ENCODE results near the gene BRINP3. TPM values are rescaled to one million over a fixed set of nuclear protein-coding genes. Genes with fewer than 3 reads are reported as not detected.

The BRINP3 gene
- total RNA-seq, 1 experiment from 2014 or later = not detected

- TF ChIP-seq CTCF (conservative IDR thresholded peaks at IDR 0.05; ENCODE audit: low read depth, low read length) (no peak), EZH2phosphoT487 (IDR thresholded peaks at IDR 0.05; ENCODE audit: borderline replicate concordance, low read length) (no peak), EZH2 (IDR thresholded peaks at IDR 0.05; ENCODE audit: low read length, unreplicated experiment) (no peak)
- H3K4me1 ChIP-seq (ENCODE audit: insufficient read depth, low read length) = no peaks in the 10 kb centered on the region
- ChIA-PET POLR2A (ENCODE audit: unreplicated experiment) (interaction anchor here (0.6 kb wide), 1 partner anchor 15 kb away, joined by 5 read pairs; no protein-coding TSS in a partner anchor), CTCF (no interaction called here)
- no peak overlapping the region for H3K27ac ChIP-seq (ENCODE audit: low read length)
- no peak overlapping the region for H3K4me3 ChIP-seq (ENCODE audit: low read length)
- no peak overlapping the region for H2AFZ ChIP-seq (ENCODE audit: low read length)
- H4K20me1 ChIP-seq (ENCODE audit: low read length) = no peaks in the 10 kb centered on the region
- H3K27me3 ChIP-seq (ENCODE audit: low read length) = 0 out of 2 replicates have a peak, but pooled peaks cover 25% of the 10 kb centered on the region
- H3K9me2 ChIP-seq (replicated peaks; ENCODE audit: low read length) = no peaks in the 10 kb centered on the region
- no peaks in the 10 kb centered on the region for H3K36me3 ChIP-seq (ENCODE audit: low read depth, low read length)
- no peaks in the 10 kb centered on the region for H3K79me2 ChIP-seq (ENCODE audit: low read length)
- BruUV-seq (replicated peaks) = no TSS peak
- H3K4me2 ChIP-seq (ENCODE audit: low read length) = no peak overlapping the region
- no peak overlapping the region for H3K9ac ChIP-seq (ENCODE audit: low read length)
- DNase-seq (no peak), ATAC-seq (no peak)
- intact Hi-C loops (cut with micrococcal nuclease) = no loop called here
- H3F3A ChIP-seq (ENCODE audit: low read length, unreplicated experiment) = no peaks in the 10 kb centered on the region
- no peaks in the 10 kb centered on the region for H3K9me3 ChIP-seq (ENCODE audit: low read length)
These were observed 204.5 kb downstream of the BRINP3 start for GRCh38 chr1:190273161-190273560.

GRCh38 chr1:190262538-190262937 is 215.1 kb downstream of the BRINP3 start:
- Histone ChIP-seq H3F3A (ENCODE audit: low read length, unreplicated experiment) (no peaks in the 10 kb centered on the region), H3K9me2 (replicated peaks; ENCODE audit: low read length) (no peaks in the 10 kb centered on the region), H3K27me3 (ENCODE audit: low read length) (peaks cover 23% of the 10 kb centered on the region; the same call in 1 of the 2 replicates), H3K9ac (ENCODE audit: low read length) (no peak overlapping the region), H3K4me2 (ENCODE audit: low read length) (no peak overlapping the region), H3K27ac (ENCODE audit: low read length) (no peak overlapping the region), H4K20me1 (ENCODE audit: low read length) (no peaks in the 10 kb centered on the region), H3K36me3 (ENCODE audit: low read depth, low read length) (no peaks in the 10 kb centered on the region), H3K4me3 (ENCODE audit: low read length) (no peak overlapping the region), H3K79me2 (ENCODE audit: low read length) (no peaks in the 10 kb centered on the region), H2AFZ (ENCODE audit: low read length) (no peak overlapping the region), H3K4me1 (ENCODE audit: insufficient read depth, low read length) (no peaks in the 10 kb centered on the region), H3K9me3 (ENCODE audit: low read length) (no peaks in the 10 kb centered on the region)
- CTCF ChIA-PET = no interaction called here
- ATAC-seq (peak; percentile 76), DNase-seq (peak; percentile 55)
- POLR2A ChIA-PET (ENCODE audit: unreplicated experiment) = interaction anchor here (0.6 kb wide), 1 partner anchor 1392 kb away, joined by 3 read pairs; no protein-coding TSS in a partner anchor
- no TSS peak for BruUV-seq (replicated peaks)
- intact Hi-C loops (cut with micrococcal nuclease) = loop anchor here (1.0 kb wide), 1 partner anchor 35 kb away; no protein-coding TSS in a partner anchor
- TF ChIP-seq CTCF (conservative IDR thresholded peaks at IDR 0.05; ENCODE audit: low read depth, low read length) (no peak), EZH2 (IDR thresholded peaks at IDR 0.05; ENCODE audit: low read length, unreplicated experiment) (no peak), EZH2phosphoT487 (IDR thresholded peaks at IDR 0.05; ENCODE audit: borderline replicate concordance, low read length) (no peak)

- no peaks in the 10 kb centered on the region for H3F3A ChIP-seq (ENCODE audit: low read length, unreplicated experiment)
- no TSS peak for BruUV-seq (replicated peaks)
- no peak overlapping the region for H3K4me3 ChIP-seq (ENCODE audit: low read length)
- POLR2A ChIA-PET (ENCODE audit: unreplicated experiment) = no interaction called here
- no peak overlapping the region for H3K27ac ChIP-seq (ENCODE audit: low read length)
- H3K4me2 ChIP-seq (ENCODE audit: low read length) = no peak overlapping the region
- no peak overlapping the region for H2AFZ ChIP-seq (ENCODE audit: low read length)
- no peak for TF ChIP-seq EZH2phosphoT487 (IDR thresholded peaks at IDR 0.05; ENCODE audit: borderline replicate concordance, low read length)
- no peaks in the 10 kb centered on the region for H3K9me3 ChIP-seq (ENCODE audit: low read length)
- no peaks in the 10 kb centered on the region for H3K9me2 ChIP-seq (replicated peaks; ENCODE audit: low read length)
- no peaks in the 10 kb centered on the region for H4K20me1 ChIP-seq (ENCODE audit: low read length)
- H3K27me3 ChIP-seq (ENCODE audit: low read length) = peaks cover 17% of the 10 kb centered on the region; the same call in 1 of the 2 replicates
- no peaks in the 10 kb centered on the region for H3K79me2 ChIP-seq (ENCODE audit: low read length)
- ATAC-seq (no peak), DNase-seq (no peak)
- CTCF ChIA-PET = no interaction called here
- intact Hi-C loops (cut with micrococcal nuclease) = no loop called here
- H3K4me1 ChIP-seq (ENCODE audit: insufficient read depth, low read length) = no peaks in the 10 kb centered on the region
- no peak overlapping the region for H3K9ac ChIP-seq (ENCODE audit: low read length)
- no peaks in the 10 kb centered on the region for H3K36me3 ChIP-seq (ENCODE audit: low read depth, low read length)
These were observed 218.2 kb downstream of the BRINP3 start for GRCh38 chr1:190259424-190259823.

Data from PC-3 (cell line).